HG03175 (cell line): ENCODE data around the gene GADD45A.
"Not testable (repeated sequence)": the region's sequence is repeated elsewhere in the genome, so short reads cannot be mapped to it uniquely, and the experiment has no call there.

Experiments used
- ATAC-seq: cut with Tn5 transposase; IDR thresholded peaks from one replicate; pipeline ENCODE4 v1.9.1; 2021; ENCODE audit warnings: mild to moderate bottlenecking, moderate library complexity; ENCODE audit not compliant: unreplicated experiment

Gene GADD45A, protein sequence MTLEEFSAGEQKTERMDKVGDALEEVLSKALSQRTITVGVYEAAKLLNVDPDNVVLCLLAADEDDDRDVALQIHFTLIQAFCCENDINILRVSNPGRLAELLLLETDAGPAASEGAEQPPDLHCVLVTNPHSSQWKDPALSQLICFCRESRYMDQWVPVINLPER

DNA sequence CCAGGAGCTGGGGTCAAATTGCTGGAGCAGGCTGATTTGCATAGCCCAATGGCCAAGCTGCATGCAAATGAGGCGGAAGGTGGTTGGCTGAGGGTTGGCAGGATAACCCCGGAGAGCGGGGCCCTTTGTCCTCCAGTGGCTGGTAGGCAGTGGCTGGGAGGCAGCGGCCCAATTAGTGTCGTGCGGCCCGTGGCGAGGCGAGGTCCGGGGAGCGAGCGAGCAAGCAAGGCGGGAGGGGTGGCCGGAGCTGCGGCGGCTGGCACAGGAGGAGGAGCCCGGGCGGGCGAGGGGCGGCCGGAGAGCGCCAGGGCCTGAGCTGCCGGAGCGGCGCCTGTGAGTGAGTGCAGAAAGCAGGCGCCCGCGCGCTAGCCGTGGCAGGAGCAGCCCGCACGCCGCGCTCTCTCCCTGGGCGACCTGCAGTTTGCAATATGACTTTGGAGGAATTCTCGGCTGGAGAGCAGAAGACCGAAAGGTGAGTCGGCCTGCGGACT lies at the start of gene GADD45A:
GADD45A (plus strand) TSS at position 135 of the 491 bp plus-strand sequence; CDS start at position 429, 294 bp downstream.
- peak; percentile 90 for ATAC-seq

DNA sequence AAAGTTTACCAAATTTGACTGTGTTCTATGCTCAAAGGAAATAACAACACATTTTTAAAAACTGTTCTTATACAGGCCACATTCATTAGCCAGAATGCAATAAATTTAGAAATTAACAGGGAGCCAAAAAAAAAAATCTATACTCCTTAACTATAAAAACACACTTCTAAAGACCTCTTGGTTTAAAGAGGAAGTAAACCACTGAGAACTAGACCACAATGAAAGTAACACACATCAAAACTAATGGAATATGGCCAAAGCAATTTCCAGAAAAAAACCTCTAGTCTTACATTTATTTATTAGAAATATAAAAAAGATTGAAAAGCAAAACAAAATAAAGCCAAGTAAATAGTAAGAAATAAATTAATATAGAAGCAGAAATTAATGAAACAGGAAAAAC lies 48.9 kb upstream of the GADD45A start:
- no peak for ATAC-seq

DNA sequence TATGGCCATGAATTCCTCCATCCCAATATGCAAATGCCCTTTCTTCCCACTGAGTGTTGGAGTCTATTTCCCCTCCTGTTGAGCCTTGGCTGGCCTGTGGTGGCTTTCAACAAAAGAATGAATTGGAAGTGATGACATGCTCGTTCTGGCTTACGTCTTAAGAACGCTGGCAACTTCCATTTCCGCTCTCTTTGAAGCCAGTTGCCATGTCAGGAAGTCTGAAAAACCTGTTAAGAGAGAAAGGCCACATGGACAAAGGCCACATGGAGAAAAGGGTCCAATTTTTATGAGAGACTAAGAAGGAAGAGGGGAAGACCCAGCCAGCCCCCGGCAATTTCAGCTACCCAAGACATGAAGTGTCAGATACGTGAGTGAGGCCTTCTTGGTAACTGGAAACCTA lies 45.6 kb upstream of the GADD45A start:
- ATAC-seq, result no peak

DNA sequence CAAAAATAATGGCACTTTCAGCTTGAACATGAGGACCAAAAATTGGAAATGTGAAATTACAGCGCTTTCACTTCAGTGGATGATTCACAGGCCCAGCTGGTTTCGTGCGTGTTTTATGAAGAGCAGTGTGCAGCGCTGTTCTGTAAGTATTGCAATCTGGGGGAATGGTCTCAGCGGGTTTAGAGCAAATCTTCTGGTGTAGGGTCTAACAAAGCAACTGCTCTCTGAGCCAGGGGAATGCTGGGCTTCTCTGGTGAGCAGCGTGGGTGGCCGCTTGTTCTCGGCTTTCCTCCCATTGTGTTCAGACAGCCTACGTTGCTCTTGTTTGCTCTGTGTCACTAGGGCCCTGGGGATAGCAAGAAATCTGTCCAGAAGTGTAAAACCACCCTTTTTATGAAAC lies 42.4 kb upstream of the GADD45A start:
- ATAC-seq, result no peak

DNA sequence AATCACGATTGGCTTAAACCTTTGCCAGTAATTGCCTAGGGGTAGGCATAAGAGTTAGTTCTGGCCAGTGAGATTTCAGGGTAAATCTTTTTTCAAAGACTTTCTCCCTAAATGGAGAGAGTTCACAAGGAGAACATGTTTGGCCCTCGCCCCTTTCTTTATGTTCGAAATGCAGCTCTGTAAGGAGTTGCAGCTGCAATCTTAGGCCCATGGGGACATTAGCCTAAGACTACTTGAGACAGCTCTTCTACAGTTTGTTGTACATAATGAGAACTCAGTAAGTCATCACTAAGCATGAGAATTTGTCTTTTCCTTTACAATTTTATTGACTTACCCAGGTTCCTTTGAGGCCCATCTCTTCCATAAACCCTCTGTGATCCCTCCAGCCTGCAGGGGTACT lies 40.4 kb upstream of the GADD45A start:
- no peak for ATAC-seq

DNA sequence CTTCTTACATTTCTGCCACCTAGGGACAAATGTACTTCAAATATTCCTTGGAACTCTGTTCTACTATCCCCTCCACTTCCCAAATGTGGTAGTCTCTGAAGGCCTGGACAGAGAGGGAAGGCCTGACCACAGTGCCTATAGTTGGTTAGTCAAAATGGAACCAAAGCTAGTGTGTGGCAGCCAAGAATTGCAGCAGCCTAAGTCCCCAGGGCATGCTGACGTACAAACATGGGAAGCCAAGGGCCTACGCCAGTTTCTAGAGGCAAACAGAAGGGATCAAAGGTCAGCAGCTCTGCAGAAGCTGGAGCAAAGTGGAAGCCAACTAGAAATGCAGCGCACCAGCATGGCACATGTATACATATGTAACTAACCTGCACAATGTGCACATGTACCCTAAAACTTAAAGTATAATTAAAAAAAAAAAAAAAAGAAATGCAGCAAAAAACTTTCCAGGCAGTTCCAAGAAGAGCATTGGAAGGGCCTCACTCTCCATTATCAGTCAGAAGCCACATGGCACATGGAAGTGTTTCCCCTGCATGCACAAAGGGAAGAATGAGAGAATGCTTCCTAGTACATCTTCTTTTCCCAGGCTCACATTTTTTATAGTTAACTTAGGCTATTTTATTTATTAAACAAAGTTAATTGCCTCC lies 39.4 kb upstream of the GADD45A start:
- no peak for ATAC-seq

DNA sequence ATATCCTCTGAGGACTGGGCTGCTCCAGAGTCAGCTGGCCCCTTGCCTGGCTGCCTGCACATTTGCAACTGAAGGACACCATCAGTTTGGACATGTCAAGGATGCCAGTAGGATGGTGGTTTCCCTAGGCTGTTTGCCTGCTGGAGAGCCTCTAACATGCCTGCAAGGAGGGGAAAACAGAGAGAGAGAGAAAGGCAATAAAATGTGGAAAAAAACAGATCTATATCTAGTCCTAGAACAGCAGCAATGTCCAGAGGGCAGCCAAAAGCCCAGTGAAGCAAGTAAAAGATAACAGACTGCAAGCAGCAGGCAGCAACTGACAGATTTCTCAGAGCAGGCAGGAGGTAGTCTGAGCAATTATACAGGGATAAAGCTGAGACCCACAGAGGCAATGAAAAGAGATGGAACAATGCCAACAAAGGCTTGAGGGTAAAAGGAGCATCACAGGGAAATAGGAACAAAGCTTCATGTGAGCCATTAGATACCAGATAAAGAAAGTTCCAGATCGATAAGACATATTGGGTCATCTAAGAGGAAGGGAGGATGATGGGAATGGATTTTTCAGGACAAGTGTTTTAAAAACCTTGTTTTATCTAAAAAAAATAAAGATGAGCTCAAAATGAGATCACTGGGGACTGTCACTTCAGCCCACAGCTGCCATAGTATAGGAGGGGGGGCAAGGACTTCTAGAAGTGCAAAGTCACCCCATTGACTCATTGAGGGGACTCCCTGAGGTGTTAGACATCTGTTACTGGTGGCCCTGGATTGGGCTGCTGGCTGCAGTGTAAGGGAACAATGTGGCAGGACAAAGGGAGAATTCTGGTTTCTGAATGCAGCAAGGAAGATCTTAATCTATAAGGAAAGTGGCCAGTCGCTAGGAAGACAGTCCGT lies 38.6 kb upstream of the GADD45A start:
- ATAC-seq, result no peak

DNA sequence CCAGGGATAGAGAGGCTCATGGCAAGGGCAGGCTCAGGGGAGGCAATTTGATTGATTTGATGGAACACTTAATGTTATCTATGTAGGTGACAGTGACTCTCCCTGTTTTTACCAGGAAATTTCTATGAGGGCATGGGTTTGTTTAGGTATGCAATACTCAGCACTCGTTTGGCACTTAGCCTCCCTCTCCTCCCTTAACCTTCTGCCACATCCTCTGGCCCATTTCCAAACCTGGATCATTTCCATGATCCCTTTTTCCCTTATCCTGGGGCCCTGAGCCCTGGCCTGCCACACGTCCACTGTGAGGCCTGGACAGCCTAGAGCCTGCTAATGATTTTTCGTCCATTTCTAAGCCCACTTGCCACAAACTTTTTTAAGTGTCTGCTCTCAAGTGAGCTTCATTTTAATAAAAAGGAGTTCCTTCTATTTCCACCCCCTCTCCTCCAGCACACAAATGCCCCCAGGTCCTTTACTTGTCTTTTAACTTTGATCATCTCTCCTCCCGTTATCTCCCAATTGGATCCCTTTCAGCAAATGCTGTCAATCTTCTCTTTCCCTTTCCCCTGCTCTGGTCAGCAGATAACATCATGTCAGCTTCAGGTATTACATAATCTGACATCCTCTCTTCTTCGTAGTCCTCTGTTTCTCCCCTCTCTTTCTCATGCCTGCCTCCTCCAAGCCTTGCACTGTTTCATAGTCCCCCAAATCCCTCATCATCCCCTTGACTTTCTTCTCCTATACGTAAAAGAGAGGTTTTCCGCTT lies 37.8 kb upstream of the GADD45A start:
- no peak for ATAC-seq

DNA sequence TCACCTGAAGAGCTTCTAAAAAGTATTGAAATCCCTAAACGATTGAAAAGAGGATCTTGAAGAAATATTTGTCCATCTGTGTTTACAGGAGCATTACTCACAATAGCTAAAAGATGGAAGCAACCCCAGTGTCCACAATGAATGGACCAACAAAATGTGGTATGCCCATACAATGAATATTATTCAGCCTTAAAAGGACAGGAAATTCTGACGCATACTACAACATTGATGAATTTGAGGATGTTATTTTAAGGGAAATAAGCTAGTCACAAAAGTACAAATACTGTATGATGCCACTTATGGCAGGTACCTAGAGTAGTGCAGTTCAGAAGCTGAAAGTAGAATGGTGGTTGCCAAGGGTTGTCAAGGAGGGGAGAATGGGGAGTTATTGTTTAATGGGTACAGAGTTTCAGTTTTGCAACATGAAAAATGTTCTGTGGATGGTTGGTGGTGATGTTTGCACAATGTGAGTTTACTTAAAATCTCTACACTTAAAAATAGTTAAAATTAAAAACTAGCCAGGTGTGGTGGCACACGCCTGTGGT lies 37.1 kb upstream of the GADD45A start:
- no peak for ATAC-seq

DNA sequence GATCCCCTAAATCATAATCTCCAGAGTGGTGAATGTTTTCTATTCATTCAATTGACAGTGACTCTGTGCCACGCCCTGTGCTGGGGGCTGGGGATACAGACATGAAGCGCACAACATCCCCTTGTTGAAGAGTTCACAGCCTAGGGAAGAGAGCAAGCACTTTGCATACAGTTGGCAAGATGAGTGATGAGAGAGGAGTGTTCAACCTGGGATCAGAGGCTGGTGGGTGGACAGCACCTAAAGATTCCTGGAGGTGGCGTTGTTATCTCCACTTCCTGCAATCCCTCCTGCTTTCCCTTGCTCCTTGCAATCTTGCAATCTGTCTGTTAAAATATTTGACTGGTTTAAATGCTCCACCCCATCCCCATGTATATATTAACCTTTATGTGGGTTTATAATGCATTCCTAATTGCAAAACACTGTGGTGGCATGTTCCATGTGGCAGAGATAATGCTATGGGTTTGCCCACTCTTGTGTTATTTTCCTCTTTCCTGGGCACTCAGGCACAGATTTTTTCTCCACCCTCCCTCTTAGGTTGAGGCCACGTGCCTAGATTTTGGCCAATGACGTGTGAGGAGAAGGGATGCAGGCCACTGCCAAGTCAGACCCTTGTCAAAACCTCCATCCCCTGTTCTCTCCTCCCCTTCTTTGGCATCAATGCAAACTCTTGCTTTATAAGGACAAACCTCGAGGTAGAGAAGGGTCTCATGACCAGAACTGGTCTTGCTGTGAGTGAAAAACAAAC lies 36.2 kb upstream of the GADD45A start:
- no peak for ATAC-seq

DNA sequence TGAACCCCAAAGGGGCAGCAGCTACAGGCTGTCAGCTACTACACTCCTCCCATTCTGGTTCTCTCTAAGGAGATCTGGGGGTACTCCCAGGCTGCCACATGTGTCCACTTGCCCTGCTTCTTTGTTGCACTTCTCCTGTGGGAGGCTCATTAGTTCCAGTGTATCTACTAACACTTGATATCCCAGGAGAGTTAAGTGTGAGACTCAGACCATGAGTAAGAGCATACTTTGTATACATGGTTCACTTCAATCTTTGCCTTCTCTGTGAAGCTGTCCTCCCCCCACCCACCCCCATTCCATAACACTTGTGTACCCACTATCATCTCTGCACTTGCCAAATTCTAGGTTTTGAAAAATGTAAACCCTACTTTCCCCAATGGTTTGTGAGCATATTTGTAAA lies 34.9 kb upstream of the GADD45A start:
- ATAC-seq, result no peak

DNA sequence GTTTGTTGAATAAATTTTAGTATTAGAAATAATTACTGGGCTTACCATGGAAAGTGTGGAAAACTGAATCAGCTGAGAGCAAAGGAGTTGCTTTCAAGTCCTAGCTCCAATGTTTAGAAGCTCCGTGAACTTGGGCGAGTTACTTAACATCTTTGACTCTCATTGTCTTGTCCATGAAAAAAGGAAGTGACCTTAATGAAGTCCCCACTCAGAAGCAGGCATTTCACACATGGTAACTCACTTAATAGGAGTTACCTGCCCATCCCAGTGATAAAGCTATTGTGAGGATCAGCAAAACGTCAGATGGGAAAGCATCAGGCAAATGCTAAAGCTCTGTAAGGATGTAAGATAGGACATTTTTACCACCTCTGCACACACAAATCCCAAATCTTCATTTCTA lies 34.0 kb upstream of the GADD45A start:
- ATAC-seq, result no peak

DNA sequence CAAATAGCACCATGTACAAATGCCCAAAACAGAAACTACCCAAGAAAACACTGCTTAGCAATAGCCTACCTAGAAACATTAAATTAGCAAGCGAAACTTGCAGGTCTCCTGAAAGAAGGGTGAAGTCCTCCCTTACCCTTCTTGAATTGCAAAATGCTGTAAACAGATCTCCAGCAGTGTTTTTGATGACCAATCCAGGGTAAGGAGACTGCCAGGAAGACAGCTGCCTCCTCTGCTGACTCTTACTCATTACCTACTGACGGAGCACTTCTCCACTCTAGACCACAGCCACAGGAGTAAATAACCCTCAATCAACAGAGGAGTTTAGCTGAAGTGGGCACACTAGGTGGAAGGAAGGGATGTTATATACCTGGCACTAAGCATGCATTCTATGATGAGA lies 32.2 kb upstream of the GADD45A start:
- ATAC-seq, result no peak

DNA sequence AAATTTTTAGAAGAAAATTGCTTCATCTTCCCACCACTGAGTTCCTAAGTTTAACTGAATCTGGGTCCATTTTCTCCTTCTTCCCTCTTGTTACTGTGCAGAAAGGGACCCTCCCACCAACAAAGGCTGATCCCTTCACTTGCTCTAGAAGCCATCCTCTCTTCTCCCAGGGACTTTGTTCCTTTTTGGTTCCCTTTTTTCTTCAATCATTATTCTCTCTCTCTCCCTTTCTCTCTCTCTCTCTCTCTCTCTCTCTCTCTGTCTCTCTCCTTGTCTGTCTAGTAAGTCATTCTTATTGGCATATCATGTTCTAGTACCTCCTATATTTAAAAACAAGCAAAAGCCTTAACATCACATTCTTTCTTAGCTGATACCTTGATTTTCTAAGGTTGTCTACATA lies 31.7 kb upstream of the GADD45A start:
- no peak for ATAC-seq

DNA sequence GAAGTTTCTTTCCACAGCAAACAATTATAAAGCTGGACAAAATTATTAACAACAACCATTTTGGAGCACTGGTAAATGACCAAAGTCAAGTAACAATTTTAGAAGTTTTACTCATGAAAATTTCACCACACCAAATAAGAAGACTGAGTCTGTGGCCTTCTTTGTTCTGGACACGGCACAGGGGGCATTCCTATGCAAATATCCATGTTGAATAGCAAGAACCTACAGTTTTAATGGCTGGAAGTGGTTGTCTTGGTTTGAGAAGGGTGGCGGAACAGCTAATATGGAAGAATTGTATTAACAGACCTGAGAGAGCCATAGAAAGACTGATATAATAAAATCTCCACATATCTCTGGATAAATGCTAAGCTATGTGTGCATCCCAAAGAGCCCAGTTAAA lies 29.4 kb upstream of the GADD45A start:
- ATAC-seq, result no peak

DNA sequence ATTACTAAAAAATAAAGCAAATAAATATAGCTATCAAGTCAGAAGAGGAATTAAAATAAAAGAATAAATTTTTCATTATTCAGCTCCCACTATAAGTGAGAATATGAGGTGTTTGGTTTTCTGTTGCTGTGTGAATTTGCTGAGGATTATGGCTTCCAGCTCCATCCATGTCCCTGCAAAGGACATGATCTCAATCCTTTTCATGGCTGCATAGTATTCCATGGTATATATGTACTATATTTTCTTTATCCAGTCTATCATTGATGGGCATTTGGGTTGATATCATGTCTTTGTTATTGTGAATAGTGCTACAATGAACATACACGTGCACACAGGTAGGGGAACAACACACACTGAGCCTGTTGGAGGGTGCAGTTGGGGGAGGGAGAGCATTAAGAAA lies 27.8 kb upstream of the GADD45A start:
- not testable (repeated sequence) for ATAC-seq

DNA sequence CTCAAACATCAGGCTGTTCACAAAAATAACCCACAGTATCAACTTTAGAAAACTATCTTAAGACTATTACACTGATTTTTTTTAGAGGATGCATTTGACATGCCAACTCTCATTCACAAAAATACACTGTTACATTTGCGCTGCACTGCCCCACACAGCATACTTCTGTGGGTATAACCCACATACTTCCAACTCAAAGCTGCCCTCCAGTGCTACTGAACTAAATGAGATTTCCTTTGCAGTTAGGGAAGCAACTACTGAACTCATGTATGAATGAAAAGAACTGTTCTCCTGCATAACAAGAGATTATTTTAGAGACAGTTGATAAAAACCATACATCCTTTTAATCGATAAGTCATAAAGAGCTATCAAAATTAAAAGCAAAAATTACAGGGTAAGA lies 25.8 kb upstream of the GADD45A start:
- ATAC-seq, result no peak

DNA sequence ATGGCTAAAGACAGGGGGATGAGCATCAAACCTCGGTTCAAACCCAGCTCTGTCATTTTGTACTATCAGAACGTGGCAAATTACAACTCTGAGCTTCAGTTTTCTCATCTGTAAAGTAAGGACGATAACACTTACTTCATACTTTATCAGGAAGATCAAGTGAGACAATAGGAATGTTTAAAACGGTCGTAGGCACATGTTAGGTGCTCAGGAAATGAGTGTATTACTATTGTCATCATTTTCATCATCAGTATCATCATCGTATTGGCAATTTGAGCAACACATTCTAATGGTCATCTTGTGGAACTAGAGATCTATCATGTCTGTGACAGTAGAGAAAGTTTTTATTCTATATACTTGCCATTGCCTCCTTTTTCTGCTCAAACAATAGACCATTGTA lies 22.1 kb upstream of the GADD45A start:
- ATAC-seq, result no peak

DNA sequence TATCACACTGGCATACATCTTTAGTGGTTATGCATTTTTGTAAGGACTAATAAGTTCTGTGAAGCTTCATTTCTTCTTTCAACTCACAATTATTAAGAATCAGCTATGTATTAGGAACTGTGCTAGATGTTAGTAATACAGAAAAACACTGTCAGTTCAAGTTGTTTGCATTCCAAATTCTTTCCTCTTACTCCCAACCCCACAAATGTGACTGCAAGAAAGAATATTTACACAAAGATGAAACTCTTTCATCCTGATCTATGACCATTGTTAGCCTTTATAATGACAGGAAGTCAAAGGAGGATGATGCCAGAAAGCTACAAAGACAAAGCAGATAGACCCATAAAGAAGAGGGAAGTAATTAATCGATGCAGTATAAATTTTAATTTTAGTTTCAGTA lies 21.0 kb upstream of the GADD45A start:
- ATAC-seq, result no peak

DNA sequence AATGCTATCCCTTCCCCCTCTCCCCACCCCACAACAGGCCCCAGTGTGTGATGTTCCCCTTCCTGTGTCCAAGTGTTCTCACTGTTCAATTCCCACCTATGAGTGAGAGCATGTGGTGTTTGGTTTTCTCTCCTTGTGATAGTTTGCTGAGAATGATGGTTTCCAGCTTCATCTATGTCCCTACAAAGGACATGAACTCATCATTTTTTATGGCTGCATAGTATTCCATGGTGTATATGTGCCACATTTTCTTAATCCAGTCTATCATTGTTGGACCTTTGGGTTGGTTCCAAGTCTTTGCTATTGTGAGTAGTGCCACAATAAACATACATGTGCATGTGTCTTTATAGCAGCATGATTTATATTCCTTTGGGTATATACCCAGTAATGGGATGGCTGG lies 19.7 kb upstream of the GADD45A start:
- not testable (repeated sequence) for ATAC-seq
